ENCODE results near the gene SDCBP2. TPM values are rescaled to one million over a fixed set of nuclear protein-coding genes. Genes with fewer than 3 reads are reported as not detected.

The SDCBP2 gene
- total RNA-seq, 1 donor from 2014 or later, result 4.0 TPM

GRCh38 chr20:1297486-1297885, 31.5 kb downstream of the SDCBP2 start:
- Mint-ChIP-seq H3K4me1 (ENCODE audit: low read depth, unreplicated experiment) (peaks cover 6% of the 10 kb centered on the region), H3K4me3 (ENCODE audit: unreplicated experiment) (no peak overlapping the region), H3K27me3 (ENCODE audit: unreplicated experiment) (peaks cover 7% of the 10 kb centered on the region), H3K27ac (ENCODE audit: unreplicated experiment) (no peak overlapping the region), H3K9me3 (ENCODE audit: unreplicated experiment) (peaks cover 7% of the 10 kb centered on the region), H3K36me3 (ENCODE audit: unreplicated experiment) (peaks cover 4% of the 10 kb centered on the region)
- DNase-seq, result no peak
- no peak for TF ChIP-seq CTCF (IDR thresholded peaks at IDR 0.05; ENCODE audit: partially characterized antibody, unreplicated experiment)

DNA sequence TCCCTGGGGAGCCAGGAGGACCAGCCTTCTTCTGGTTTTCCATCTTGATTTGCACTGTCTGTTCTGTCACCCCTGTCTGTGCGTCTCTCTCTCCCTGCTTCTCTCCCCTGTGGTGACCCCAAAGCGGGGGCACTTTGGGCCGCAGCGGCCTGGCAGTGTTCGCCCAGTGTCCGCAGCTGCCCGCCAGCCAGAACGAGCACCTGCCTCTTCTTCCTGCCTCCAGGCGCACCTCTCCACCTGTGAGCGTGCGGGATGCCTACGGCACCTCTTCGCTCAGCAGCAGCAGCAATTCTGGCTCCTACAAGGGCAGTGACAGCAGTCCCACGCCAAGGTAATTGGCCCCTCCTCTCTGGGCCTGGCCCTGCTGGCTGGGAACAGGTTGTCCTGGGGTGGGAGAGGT, 32.0 kb downstream of the SDCBP2 start:
- no peak for DNase-seq
- H3K27ac Mint-ChIP-seq (ENCODE audit: unreplicated experiment), result no peak overlapping the region

GRCh38 chr20:1296117-1296610, 32.8 kb downstream of the SDCBP2 start:
- H3K4me3 Mint-ChIP-seq (ENCODE audit: unreplicated experiment), result no peak overlapping the region
- H3K9me3 Mint-ChIP-seq (ENCODE audit: unreplicated experiment), result peaks cover 5% of the 10 kb centered on the region
- peaks cover 5% of the 10 kb centered on the region for H3K36me3 Mint-ChIP-seq (ENCODE audit: unreplicated experiment)
- H3K4me1 Mint-ChIP-seq (ENCODE audit: low read depth, unreplicated experiment), result peaks cover 7% of the 10 kb centered on the region
- no peak for TF ChIP-seq CTCF (IDR thresholded peaks at IDR 0.05; ENCODE audit: partially characterized antibody, unreplicated experiment)
- H3K27ac Mint-ChIP-seq (ENCODE audit: unreplicated experiment), result no peak overlapping the region
- no peak for DNase-seq
- H3K27me3 Mint-ChIP-seq (ENCODE audit: unreplicated experiment), result peaks cover 5% of the 10 kb centered on the region

More for the DNA sequence above, 32.0 kb downstream of the SDCBP2 start:
- Mint-ChIP-seq H3K9me3 (ENCODE audit: unreplicated experiment) (peaks cover 7% of the 10 kb centered on the region), H3K36me3 (ENCODE audit: unreplicated experiment) (peaks cover 5% of the 10 kb centered on the region), H3K4me1 (ENCODE audit: low read depth, unreplicated experiment) (peaks cover 7% of the 10 kb centered on the region), H3K27me3 (ENCODE audit: unreplicated experiment) (peaks cover 7% of the 10 kb centered on the region), H3K4me3 (ENCODE audit: unreplicated experiment) (no peak overlapping the region)
- no peak for TF ChIP-seq CTCF (IDR thresholded peaks at IDR 0.05; ENCODE audit: partially characterized antibody, unreplicated experiment)

- Mint-ChIP-seq H3K4me3 (ENCODE audit: unreplicated experiment) (no peak overlapping the region), H3K4me1 (ENCODE audit: low read depth, unreplicated experiment) (peaks cover 7% of the 10 kb centered on the region), H3K27ac (ENCODE audit: unreplicated experiment) (no peak overlapping the region), H3K36me3 (ENCODE audit: unreplicated experiment) (peaks cover 5% of the 10 kb centered on the region), H3K27me3 (ENCODE audit: unreplicated experiment) (peaks cover 5% of the 10 kb centered on the region), H3K9me3 (ENCODE audit: unreplicated experiment) (peaks cover 5% of the 10 kb centered on the region)
- no peak for DNase-seq
- no peak for TF ChIP-seq CTCF (IDR thresholded peaks at IDR 0.05; ENCODE audit: partially characterized antibody, unreplicated experiment)
Observed at GRCh38 chr20:1295276-1295930, 33.5 kb downstream of the SDCBP2 start.

GRCh38 chr20:1294497-1294896, 34.4 kb downstream of the SDCBP2 start:
- Mint-ChIP-seq H3K36me3 (ENCODE audit: unreplicated experiment) (peaks cover 5% of the 10 kb centered on the region), H3K27me3 (ENCODE audit: unreplicated experiment) (peaks cover 5% of the 10 kb centered on the region)

More at GRCh38 chr20:1294497-1294896, 34.4 kb downstream of the SDCBP2 start:
- DNase-seq, result no peak
- Mint-ChIP-seq H3K4me1 (ENCODE audit: low read depth, unreplicated experiment) (peaks cover 7% of the 10 kb centered on the region), H3K4me3 (ENCODE audit: unreplicated experiment) (no peak overlapping the region), H3K27ac (ENCODE audit: unreplicated experiment) (no peak overlapping the region), H3K9me3 (ENCODE audit: unreplicated experiment) (peaks cover 5% of the 10 kb centered on the region)
- no peak for TF ChIP-seq CTCF (IDR thresholded peaks at IDR 0.05; ENCODE audit: partially characterized antibody, unreplicated experiment)
